ENCODE results near the gene HTT. TPM values are rescaled to one million over a fixed set of nuclear protein-coding genes. Genes with fewer than 3 reads are reported as not detected.

The HTT gene
- total RNA-seq, 1 experiment from 2014 or later, result 37.4 TPM

DNA sequence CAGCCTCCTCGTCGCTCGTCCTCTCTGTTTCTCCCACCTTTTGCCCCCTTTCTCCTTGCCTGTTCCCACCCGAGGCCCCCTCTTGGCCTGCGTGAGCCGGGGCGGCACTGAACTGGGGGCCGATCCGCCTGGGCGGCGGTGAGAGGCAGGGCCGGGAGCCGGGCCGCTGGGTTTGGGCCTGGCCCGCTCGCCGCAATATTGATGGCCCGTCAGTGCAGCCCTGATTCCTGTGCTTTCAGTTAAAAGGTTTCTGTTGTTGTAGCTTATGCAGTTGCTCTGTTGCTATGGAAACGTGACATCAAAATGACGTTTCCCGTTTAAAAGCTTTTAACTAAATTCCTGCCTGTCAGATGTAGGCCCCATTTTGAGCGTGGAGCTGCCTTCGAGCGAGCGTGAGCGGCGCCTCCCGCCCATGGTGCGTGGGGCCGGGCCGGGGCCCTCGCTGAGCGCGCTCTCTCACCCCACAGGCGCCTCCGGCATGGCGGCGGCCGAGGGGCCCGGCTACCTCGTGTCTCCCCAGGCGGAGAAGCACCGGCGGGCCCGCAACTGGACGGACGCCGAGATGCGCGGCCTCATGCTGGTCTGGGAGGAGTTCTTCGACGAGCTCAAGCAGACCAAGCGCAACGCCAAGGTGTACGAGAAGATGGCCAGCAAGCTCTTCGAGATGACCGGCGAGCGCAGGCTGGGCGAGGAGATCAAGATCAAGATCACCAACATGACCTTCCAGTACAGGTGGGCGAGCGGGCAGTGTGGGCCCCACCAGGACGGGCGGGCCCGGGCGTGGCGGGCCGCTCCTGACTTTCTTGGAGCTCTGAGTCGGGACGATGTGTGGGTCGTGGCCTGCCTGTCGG is 174.6 kb downstream of the HTT start, which contains the start of gene MSANTD1:
MSANTD1 (plus strand) TSS at position 349 of the 851 bp plus-strand sequence; CDS start at position 413, 64 bp downstream.
- ATAC-seq, result no peak
- BruUV-seq (replicated peaks), result no TSS peak
- H3K9ac ChIP-seq (ENCODE audit: low read length), result no peak within 1 kb of the TSS

More for the DNA sequence above, 174.6 kb downstream of the HTT start, which contains the start of gene MSANTD1:
- ChIA-PET RAD21 (ENCODE audit: low non-redundant PET in 1 of 2, low total read pairs in 2 of 2, uncharacterized antibody in 2 of 2, unreplicated experiment in 2 of 2) (no interaction called here), CTCF (no interaction called here), POLR2A (no interaction called here)
- no peak within 1 kb of the TSS for H3K4me2 ChIP-seq (ENCODE audit: low read length)
- H3K36me3 ChIP-seq (ENCODE audit: control insufficient read depth in 1 of 2, insufficient read depth in 2 of 2, low read length in 2 of 2), result no peaks in the 10 kb centered on the region
- TF ChIP-seq, protein P1, sequence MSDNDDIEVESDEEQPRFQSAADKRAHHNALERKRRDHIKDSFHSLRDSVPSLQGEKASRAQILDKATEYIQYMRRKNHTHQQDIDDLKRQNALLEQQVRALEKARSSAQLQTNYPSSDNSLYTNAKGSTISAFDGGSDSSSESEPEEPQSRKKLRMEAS (IDR thresholded peaks at IDR 0.05), result no peak
- no peak for TF ChIP-seq POLR2AphosphoS5 (IDR thresholded peaks at IDR 0.05; ENCODE audit: low read depth, low read length)
- TF ChIP-seq YY1 (IDR thresholded peaks at IDR 0.05; ENCODE audit: extremely low read depth, insufficient replicate concordance, low read depth, low read length), result no peak
- TF ChIP-seq, protein P2, sequence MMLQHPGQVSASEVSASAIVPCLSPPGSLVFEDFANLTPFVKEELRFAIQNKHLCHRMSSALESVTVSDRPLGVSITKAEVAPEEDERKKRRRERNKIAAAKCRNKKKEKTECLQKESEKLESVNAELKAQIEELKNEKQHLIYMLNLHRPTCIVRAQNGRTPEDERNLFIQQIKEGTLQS (IDR thresholded peaks at IDR 0.05), result no peak
- no peak for TF ChIP-seq EGR1 (IDR thresholded peaks at IDR 0.05; ENCODE audit: low read depth)
- TF ChIP-seq ZFX (IDR thresholded peaks at IDR 0.05), result no peak
- TF ChIP-seq, protein P3, sequence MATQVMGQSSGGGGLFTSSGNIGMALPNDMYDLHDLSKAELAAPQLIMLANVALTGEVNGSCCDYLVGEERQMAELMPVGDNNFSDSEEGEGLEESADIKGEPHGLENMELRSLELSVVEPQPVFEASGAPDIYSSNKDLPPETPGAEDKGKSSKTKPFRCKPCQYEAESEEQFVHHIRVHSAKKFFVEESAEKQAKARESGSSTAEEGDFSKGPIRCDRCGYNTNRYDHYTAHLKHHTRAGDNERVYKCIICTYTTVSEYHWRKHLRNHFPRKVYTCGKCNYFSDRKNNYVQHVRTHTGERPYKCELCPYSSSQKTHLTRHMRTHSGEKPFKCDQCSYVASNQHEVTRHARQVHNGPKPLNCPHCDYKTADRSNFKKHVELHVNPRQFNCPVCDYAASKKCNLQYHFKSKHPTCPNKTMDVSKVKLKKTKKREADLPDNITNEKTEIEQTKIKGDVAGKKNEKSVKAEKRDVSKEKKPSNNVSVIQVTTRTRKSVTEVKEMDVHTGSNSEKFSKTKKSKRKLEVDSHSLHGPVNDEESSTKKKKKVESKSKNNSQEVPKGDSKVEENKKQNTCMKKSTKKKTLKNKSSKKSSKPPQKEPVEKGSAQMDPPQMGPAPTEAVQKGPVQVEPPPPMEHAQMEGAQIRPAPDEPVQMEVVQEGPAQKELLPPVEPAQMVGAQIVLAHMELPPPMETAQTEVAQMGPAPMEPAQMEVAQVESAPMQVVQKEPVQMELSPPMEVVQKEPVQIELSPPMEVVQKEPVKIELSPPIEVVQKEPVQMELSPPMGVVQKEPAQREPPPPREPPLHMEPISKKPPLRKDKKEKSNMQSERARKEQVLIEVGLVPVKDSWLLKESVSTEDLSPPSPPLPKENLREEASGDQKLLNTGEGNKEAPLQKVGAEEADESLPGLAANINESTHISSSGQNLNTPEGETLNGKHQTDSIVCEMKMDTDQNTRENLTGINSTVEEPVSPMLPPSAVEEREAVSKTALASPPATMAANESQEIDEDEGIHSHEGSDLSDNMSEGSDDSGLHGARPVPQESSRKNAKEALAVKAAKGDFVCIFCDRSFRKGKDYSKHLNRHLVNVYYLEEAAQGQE (IDR thresholded peaks at IDR 0.05; ENCODE audit: low read depth), result no peak
- TF ChIP-seq ZNF274 (IDR thresholded peaks at IDR 0.05; ENCODE audit: low read depth, low read length), result no peak
- TF ChIP-seq RAD21 (IDR thresholded peaks at IDR 0.05; ENCODE audit: low read depth), result no peak
- TF ChIP-seq FOSL1 (IDR thresholded peaks at IDR 0.05; ENCODE audit: low read depth), result no peak
- no peak for TF ChIP-seq CEBPB (IDR thresholded peaks at IDR 0.05; ENCODE audit: low read depth)
- no peak for TF ChIP-seq ELF1 (IDR thresholded peaks at IDR 0.05; ENCODE audit: borderline replicate concordance, low read depth)
- TF ChIP-seq, protein P4, sequence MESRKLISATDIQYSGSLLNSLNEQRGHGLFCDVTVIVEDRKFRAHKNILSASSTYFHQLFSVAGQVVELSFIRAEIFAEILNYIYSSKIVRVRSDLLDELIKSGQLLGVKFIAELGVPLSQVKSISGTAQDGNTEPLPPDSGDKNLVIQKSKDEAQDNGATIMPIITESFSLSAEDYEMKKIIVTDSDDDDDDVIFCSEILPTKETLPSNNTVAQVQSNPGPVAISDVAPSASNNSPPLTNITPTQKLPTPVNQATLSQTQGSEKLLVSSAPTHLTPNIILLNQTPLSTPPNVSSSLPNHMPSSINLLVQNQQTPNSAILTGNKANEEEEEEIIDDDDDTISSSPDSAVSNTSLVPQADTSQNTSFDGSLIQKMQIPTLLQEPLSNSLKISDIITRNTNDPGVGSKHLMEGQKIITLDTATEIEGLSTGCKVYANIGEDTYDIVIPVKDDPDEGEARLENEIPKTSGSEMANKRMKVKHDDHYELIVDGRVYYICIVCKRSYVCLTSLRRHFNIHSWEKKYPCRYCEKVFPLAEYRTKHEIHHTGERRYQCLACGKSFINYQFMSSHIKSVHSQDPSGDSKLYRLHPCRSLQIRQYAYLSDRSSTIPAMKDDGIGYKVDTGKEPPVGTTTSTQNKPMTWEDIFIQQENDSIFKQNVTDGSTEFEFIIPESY (IDR thresholded peaks at IDR 0.05; ENCODE audit: extremely low read depth, insufficient replicate concordance, low read length), result no peak
- H3K27ac ChIP-seq (ENCODE audit: low read depth, low read length), result no peak within 1 kb of the TSS
- H2AFZ ChIP-seq (ENCODE audit: low read depth, low read length, poor library complexity, severe bottlenecking), result no peak within 1 kb of the TSS
- H3K4me1 ChIP-seq (ENCODE audit: control insufficient read depth in 1 of 2, insufficient read depth in 2 of 2, low read length in 2 of 2), result no peaks in the 10 kb centered on the region
- DNase-seq (ENCODE audit: low read depth, low spot score), result no peak
- H3K27me3 ChIP-seq (ENCODE audit: insufficient read depth, low read length), result no peaks in the 10 kb centered on the region
- H3K4me3 ChIP-seq (replicated peaks in 1 of 2; ENCODE audit: low read depth in 1 of 2, low read length in 2 of 2), result no peak within 1 kb of the TSS
- no peaks in the 10 kb centered on the region for H4K20me1 ChIP-seq (ENCODE audit: insufficient read depth)
- no peaks in the 10 kb centered on the region for H3K9me3 ChIP-seq (ENCODE audit: control insufficient read depth in 1 of 2, insufficient read depth in 1 of 2, low read depth in 1 of 2, low read length in 2 of 2)
- no peaks in the 10 kb centered on the region for H3K79me2 ChIP-seq (ENCODE audit: insufficient read depth, low read length)
- no peaks in the 10 kb centered on the region for H3K9me2 ChIP-seq (ENCODE audit: insufficient read depth)
- intact Hi-C loops (cut with micrococcal nuclease), result no loop called here
